Thoracic aorta (tissue), 2 donors: ENCODE measurements around the gene ELAC2. TPM values are rescaled to one million over a fixed set of nuclear protein-coding genes. Genes with fewer than 3 reads are reported as not detected.
A peak's percentile ranks its signal among the peaks of the same experiment; 100 is the strongest.

Source experiments
- ATAC-seq: fragments of 150-250 bp; one replicate; pipeline ENCODE4 v1.8.0; 2017; ENCODE audit warnings: low read depth; ENCODE audit not compliant: insufficient number of reproducible peaks, low FRiP score
- DNase-seq: peaks from one replicate; pipeline ENCODE4 v3.0.0-alpha.2; 2020; ENCODE audit warnings: low spot score
- H3K27ac ChIP-seq, 2 donors: fragments of 200-600 bp; sonication (generic); 1 replicate in 1 of 2; 2 replicates in 1 of 2; pipeline ENCODE4 v1.5.1; 2016; ENCODE audit warnings: mild to moderate bottlenecking in 2 of 2, moderate library complexity in 2 of 2
- H3K27me3 ChIP-seq: fragments of 200-600 bp; sonication (generic); replicated peaks from 2 replicates; pipeline ENCODE4 v1.6.0; 2016; ENCODE audit warnings: mild to moderate bottlenecking; ENCODE audit not compliant: insufficient read depth
- H3K36me3 ChIP-seq: fragments of 200-600 bp; sonication (generic); one replicate; pipeline ENCODE4 v1.5.1; 2016
- H3K4me1 ChIP-seq, 2 donors: fragments of 200-600 bp; sonication (generic); 1 replicate in 1 of 2; 2 replicates in 1 of 2; pipeline versions ENCODE4 v1.5.1 to v1.6.0; 2016; ENCODE audit warnings: low read depth in 2 of 2, mild to moderate bottlenecking in 1 of 2; ENCODE audit not compliant: control insufficient read depth in 1 of 2
- H3K4me3 ChIP-seq: fragments of 200-600 bp; sonication (generic); 2 replicates; pipeline ENCODE4 v1.5.1; 2016; ENCODE audit warnings: mild to moderate bottlenecking
- H3K9me3 ChIP-seq: fragments of 200-600 bp; sonication (generic); 2 replicates; pipeline ENCODE4 v1.5.1; 2016
- CTCF ChIP-seq: fragments of 200-600 bp; sonication (generic); IDR thresholded peaks from one replicate; pipeline ENCODE4 v1.5.1; 2019; ENCODE audit warnings: antibody characterized with exemption
- total RNA-seq, 2 donors: library from RNA; depleted of rRNA; stranded (reverse); fragments of >200 nt; gene quantifications; one replicate each; pipeline versions ENCODE4 v1.1.0 to v1.2.3, GENCODE V29; 2016

Gene ELAC2
- total RNA-seq, 2 donors from 2014 or later: 50.2 to 81.3 TPM

- TF ChIP-seq CTCF: no peak
- peaks cover 10 to 14% of the 10 kb centered on the region in 2 donors for H3K4me1 ChIP-seq
- H3K36me3 ChIP-seq: no peaks in the 10 kb centered on the region
- H3K4me3 ChIP-seq: no peak overlapping the region
- no peaks in the 10 kb centered on the region for H3K27me3 ChIP-seq
- ATAC-seq (no peak), DNase-seq (no peak)
- no peaks in the 10 kb centered on the region for H3K9me3 ChIP-seq
- no peak overlapping the region for H3K27ac ChIP-seq
These were observed 40.6 kb downstream of the ELAC2 start for GRCh38 chr17:12977008-12977751.

- TF ChIP-seq CTCF: no peak
- H3K4me1 ChIP-seq: peaks cover 10 to 14% of the 10 kb centered on the region in 2 donors
- DNase-seq: no peak
- H3K36me3 ChIP-seq: no peaks in the 10 kb centered on the region
- peak overlapping the region; percentile 71 for H3K4me3 ChIP-seq
- no peak for ATAC-seq
- H3K27me3 ChIP-seq: no peaks in the 10 kb centered on the region
- H3K27ac ChIP-seq: no peak overlapping the region
- no peaks in the 10 kb centered on the region for H3K9me3 ChIP-seq
These were observed 43.8 kb downstream of the ELAC2 start for GRCh38 chr17:12974005-12974531.

DNA sequence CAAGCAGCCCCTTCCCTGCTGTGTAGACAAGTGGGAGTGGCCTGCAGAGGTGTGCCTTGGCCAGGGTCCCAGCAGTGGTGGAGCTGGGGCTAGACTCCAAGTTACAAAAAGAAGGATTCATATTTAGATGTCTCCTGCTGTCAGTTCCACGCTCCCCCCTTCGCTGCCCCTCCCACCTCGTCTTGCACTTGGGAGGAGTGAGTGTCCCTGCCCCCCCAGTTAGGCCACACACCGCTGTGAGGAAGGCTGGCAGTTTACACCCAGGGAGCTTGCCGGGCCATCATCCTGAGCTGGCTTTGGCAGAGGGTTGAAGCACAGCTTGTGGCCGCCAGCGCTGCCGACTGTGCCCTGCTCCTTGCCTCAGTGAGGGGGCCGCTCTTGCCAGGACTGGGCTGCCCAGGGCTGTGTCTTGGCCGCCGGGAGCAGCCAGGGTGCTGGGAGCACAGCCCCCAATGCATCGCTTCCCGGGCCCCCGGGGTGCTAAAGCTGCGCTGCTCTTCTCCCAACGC is 44.3 kb downstream of the ELAC2 start:
- H3K27ac ChIP-seq: no peak overlapping the region

DNA sequence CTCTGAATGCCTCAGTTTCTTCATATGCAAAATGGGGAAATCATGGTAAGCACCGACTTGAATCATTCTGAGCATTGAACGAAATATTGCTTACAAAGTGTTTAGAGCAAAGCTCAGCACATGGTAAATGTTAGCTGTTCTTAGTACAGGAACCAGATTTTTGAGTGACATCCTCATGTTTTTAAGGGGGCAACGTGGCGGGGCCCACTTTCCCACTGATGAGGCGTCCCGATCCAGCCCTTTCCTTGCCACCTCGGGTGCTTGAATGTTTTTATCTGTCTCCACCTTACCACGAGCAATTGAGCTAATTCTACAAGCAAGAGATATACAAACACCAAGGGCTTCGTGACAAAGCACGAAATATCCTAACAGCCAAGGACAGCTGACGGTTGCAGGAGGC is 49.9 kb downstream of the ELAC2 start:
- Histone ChIP-seq H3K4me1 (no peaks in the 10 kb centered on the region), H3K27me3 (no peaks in the 10 kb centered on the region), H3K4me3 (no peak overlapping the region), H3K9me3 (no peaks in the 10 kb centered on the region), H3K36me3 (no peaks in the 10 kb centered on the region), H3K27ac (no peak overlapping the region)
- DNase-seq (no peak), ATAC-seq (no peak)
- no peak for TF ChIP-seq CTCF

More for the DNA sequence above, 44.3 kb downstream of the ELAC2 start:
- Histone ChIP-seq H3K27me3 (no peaks in the 10 kb centered on the region), H3K36me3 (no peaks in the 10 kb centered on the region), H3K9me3 (no peaks in the 10 kb centered on the region), H3K4me1 (peaks cover 10 to 14% of the 10 kb centered on the region in 2 donors), H3K4me3 (peak overlapping the region; percentile 71)
- ATAC-seq: no peak
- no peak for DNase-seq
- no peak for TF ChIP-seq CTCF

DNA sequence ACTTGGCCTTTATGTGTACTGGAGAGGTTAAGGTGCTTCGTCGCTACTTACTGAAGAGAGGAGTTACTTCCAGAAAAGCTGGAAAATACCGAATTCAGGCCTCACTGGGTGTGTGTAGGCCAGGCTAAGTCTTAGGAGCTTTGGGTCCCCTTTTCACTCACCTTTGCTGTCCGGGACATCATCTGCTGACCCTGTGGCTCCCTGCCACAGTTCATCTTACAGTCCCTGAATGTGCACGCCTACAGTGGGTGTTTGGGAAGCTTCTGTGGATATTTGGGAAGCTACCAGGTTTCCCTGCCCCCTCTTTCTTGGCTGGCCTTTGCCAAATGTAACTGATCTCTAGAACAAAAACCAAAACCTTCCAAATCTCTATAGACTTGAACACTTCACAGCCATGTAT is 51.4 kb downstream of the ELAC2 start:
- H3K4me1 ChIP-seq: no peaks in the 10 kb centered on the region
- H3K27ac ChIP-seq: no peak overlapping the region
- H3K36me3 ChIP-seq: no peaks in the 10 kb centered on the region
- no peak overlapping the region for H3K4me3 ChIP-seq
- no peaks in the 10 kb centered on the region for H3K9me3 ChIP-seq
- TF ChIP-seq CTCF: no peak
- no peak for ATAC-seq
- DNase-seq: no peak
- H3K27me3 ChIP-seq: no peaks in the 10 kb centered on the region
